Measurements from ENCODE around the gene PUDP. TPM values are rescaled to one million over a fixed set of nuclear protein-coding genes. Genes with fewer than 3 reads are reported as not detected.

The PUDP gene
- total RNA-seq, 1 donor from 2014 or later, result 18.4 TPM

- no peaks in the 10 kb centered on the region for H3K9me3 Mint-ChIP-seq (ENCODE audit: unreplicated experiment)
- H3K27ac Mint-ChIP-seq (ENCODE audit: unreplicated experiment), result no peak overlapping the region
- no peak overlapping the region for H3K4me3 Mint-ChIP-seq (ENCODE audit: unreplicated experiment)
- no peaks in the 10 kb centered on the region for H3K27me3 Mint-ChIP-seq (ENCODE audit: unreplicated experiment)
- H3K4me1 Mint-ChIP-seq (ENCODE audit: unreplicated experiment), result peaks cover 19% of the 10 kb centered on the region
- no peak for TF ChIP-seq CTCF (IDR thresholded peaks at IDR 0.05)
- peaks cover 3% of the 10 kb centered on the region for H3K36me3 Mint-ChIP-seq (ENCODE audit: unreplicated experiment)
- DNase-seq (ENCODE audit: extremely low spot score, unreplicated experiment), result no peak
Observed at GRCh38 chrX:7143941-7144525, 3.9 kb downstream of the PUDP start.

- H3K4me1 Mint-ChIP-seq (ENCODE audit: unreplicated experiment), result peaks cover 23% of the 10 kb centered on the region
- no peaks in the 10 kb centered on the region for H3K9me3 Mint-ChIP-seq (ENCODE audit: unreplicated experiment)
- H3K36me3 Mint-ChIP-seq (ENCODE audit: unreplicated experiment), result peaks cover 3% of the 10 kb centered on the region
- TF ChIP-seq CTCF (IDR thresholded peaks at IDR 0.05), result no peak
- H3K27me3 Mint-ChIP-seq (ENCODE audit: unreplicated experiment), result no peaks in the 10 kb centered on the region
- no peak overlapping the region for H3K4me3 Mint-ChIP-seq (ENCODE audit: unreplicated experiment)
- DNase-seq (ENCODE audit: extremely low spot score, unreplicated experiment), result no peak
- no peak overlapping the region for H3K27ac Mint-ChIP-seq (ENCODE audit: unreplicated experiment)
Observed at GRCh38 chrX:7143076-7143475, 4.9 kb downstream of the PUDP start.

DNA sequence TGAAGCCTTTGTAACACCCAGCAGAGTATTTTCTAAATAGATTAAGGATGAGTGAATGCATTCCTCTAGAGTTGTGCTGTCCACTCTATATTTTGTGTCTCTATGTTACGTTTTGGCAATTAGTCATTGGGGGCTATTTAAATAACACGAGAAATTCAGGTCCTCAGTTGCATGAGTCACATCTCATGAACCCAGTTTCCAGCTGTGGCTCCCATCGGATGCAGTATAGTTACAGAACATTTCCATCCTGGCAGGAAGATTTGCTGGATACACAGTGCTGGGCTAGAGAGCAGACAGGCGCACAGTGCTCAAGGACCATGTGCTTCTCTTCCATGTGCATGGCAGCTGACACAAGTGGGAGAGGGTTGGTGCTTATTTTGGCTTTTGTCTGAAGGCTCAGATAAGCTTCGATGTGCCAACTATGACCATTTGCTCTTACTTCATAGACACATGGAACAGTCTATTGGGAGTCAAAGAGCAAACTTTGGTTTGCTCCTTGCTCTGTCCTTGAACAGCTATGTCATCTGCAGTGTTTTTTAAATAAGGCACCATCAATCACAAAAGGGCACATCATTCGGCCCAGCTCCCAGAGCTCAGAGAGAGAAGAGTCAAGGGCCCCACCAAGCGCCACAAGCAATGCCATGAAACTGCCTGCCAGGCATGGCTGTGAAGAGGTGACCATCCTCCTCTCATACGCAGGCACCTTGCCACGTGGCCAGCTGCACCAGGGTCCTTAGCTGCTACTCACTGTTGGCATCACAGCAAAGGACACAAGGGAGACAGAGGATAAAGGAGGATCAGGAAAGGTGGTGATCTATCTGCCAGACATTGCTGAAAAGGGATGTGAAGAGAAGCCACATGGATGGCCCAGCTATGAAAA lies 8.5 kb downstream of the PUDP start:
- Mint-ChIP-seq H3K27me3 (ENCODE audit: unreplicated experiment) (no peaks in the 10 kb centered on the region), H3K4me3 (ENCODE audit: unreplicated experiment) (no peak overlapping the region), H3K4me1 (ENCODE audit: unreplicated experiment) (peaks cover 16% of the 10 kb centered on the region), H3K36me3 (ENCODE audit: unreplicated experiment) (peaks cover 3% of the 10 kb centered on the region), H3K27ac (ENCODE audit: unreplicated experiment) (peak overlapping the region; percentile 16), H3K9me3 (ENCODE audit: unreplicated experiment) (no peaks in the 10 kb centered on the region)
- no peak for TF ChIP-seq CTCF (IDR thresholded peaks at IDR 0.05)
- no peak for DNase-seq (ENCODE audit: extremely low spot score, unreplicated experiment)

DNA sequence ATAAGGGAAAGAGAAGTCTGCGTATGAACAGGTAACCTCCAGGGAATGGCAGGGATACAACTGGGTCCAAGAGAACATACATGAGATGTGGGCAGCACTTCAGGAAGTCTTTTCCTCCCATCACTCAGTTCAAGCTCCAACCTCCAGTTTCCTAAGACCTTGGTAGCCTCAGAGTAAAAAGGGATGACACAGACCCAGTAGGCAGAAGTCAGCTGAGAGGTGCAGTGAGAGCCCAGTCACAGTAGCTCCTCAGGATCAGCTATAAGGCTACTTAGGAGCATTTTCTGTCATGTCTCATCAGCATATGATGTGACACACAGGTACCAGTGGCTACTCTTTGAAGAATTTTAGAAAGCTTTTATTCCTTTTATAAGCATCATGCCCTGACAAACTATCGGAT lies 13.0 kb downstream of the PUDP start:
- Mint-ChIP-seq H3K36me3 (ENCODE audit: unreplicated experiment) (no peaks in the 10 kb centered on the region), H3K27me3 (ENCODE audit: unreplicated experiment) (no peaks in the 10 kb centered on the region), H3K9me3 (ENCODE audit: unreplicated experiment) (no peaks in the 10 kb centered on the region), H3K4me1 (ENCODE audit: unreplicated experiment) (peaks cover 30% of the 10 kb centered on the region), H3K27ac (ENCODE audit: unreplicated experiment) (no peak overlapping the region), H3K4me3 (ENCODE audit: unreplicated experiment) (no peak overlapping the region)
- TF ChIP-seq CTCF (IDR thresholded peaks at IDR 0.05), result no peak
- DNase-seq (ENCODE audit: extremely low spot score, unreplicated experiment), result no peak

- no peak for TF ChIP-seq CTCF (IDR thresholded peaks at IDR 0.05)
- no peaks in the 10 kb centered on the region for H3K27me3 Mint-ChIP-seq (ENCODE audit: unreplicated experiment)
- H3K4me1 Mint-ChIP-seq (ENCODE audit: unreplicated experiment), result peaks cover 17% of the 10 kb centered on the region
- DNase-seq (ENCODE audit: extremely low spot score, unreplicated experiment), result no peak
- H3K4me3 Mint-ChIP-seq (ENCODE audit: unreplicated experiment), result no peak overlapping the region
- peak overlapping the region; percentile 46 for H3K27ac Mint-ChIP-seq (ENCODE audit: unreplicated experiment)
- H3K9me3 Mint-ChIP-seq (ENCODE audit: unreplicated experiment), result no peaks in the 10 kb centered on the region
- no peaks in the 10 kb centered on the region for H3K36me3 Mint-ChIP-seq (ENCODE audit: unreplicated experiment)
Observed at GRCh38 chrX:7133050-7133440, 14.9 kb downstream of the PUDP start.
